Subcutaneous adipose tissue (tissue), 4 donors: Measurements from ENCODE around the gene EIF3I. TPM values are rescaled to one million over a fixed set of nuclear protein-coding genes. Genes with fewer than 3 reads are reported as not detected.

Source experiments
- CTCF ChIP-seq: fragments of 450-650 bp; IDR thresholded peaks from one replicate; pipeline ENCODE4 v1.5.1; 2016; ENCODE audit warnings: low read depth, mild to moderate bottlenecking, control low read depth, antibody characterized with exemption, moderate library complexity
- small RNA-seq: library from RNA; depleted of rRNA; stranded (forward); fragments of <200 nt; gene quantifications from one replicate; pipeline ENCODE3, GENCODE V24; 2016
- total RNA-seq, 4 donors: library from RNA; depleted of rRNA; stranded (reverse); fragments of >200 nt; gene quantifications; one replicate each; pipeline ENCODE4 v1.1.0, GENCODE V29; 2016

The EIF3I gene
- total RNA-seq, 4 donors from 2014 or later = 137 to 166 (median 147) TPM

GRCh38 chr1:32274646-32275340 lies 52.6 kb downstream of the EIF3I start:
- no peak for TF ChIP-seq CTCF

GRCh38 chr1:32275424-32275823 lies 53.2 kb downstream of the EIF3I start:
- no peak for TF ChIP-seq CTCF

GRCh38 chr1:32276032-32276782 lies 54.0 kb downstream of the EIF3I start:
- no peak for TF ChIP-seq CTCF

Small RNA genes lying within 50 kb of the gene (small RNA-seq; reads per million reads assigned to genes)
- gene RF00017 = not detected

Other genes with a start within 250 kb of the EIF3I start
- gene KHDRBS1, start 208.5 kb upstream of the EIF3I start, total RNA-seq = 10 to 100 TPM; 56.4 to 92.9 (median 63.2) TPM
- gene TMEM39B, start 149.5 kb upstream of the EIF3I start, total RNA-seq = 1 to 10 TPM; 1.8 to 6.8 (median 4.7) TPM
- 10 to 100 TPM; 31.4 to 41.6 (median 33.7) TPM for gene KPNA6, start 114.4 kb upstream of the EIF3I start, total RNA-seq
- gene TXLNA, start 42.7 kb upstream of the EIF3I start, total RNA-seq = 10 to 100 TPM; 28.4 to 40.5 (median 36.9) TPM
- 1 to 10 TPM in 2 of 4 donors, under 1 TPM in 1, not detected in 1; 0.75 to 2.7 (median 2.2) TPM for gene CCDC28B, start 21.8 kb upstream of the EIF3I start, total RNA-seq
- 1 to 10 TPM in 2 of 4 donors, under 1 TPM in 1, not detected in 1; 0.85 to 1.5 (median 1.1) TPM for gene IQCC, start 16.7 kb upstream of the EIF3I start, total RNA-seq
- not detected for gene DCDC2B, start 13.3 kb upstream of the EIF3I start, total RNA-seq
- gene TMEM234, start 54 bp upstream of the EIF3I start, total RNA-seq = 10 to 100 TPM in 1 of 4 donors, 1 to 10 TPM in 3; 7.0 to 18.6 (median 9.4) TPM
- gene FAM167B, start 24.8 kb downstream of the EIF3I start, total RNA-seq = 1 to 10 TPM in 2 of 4 donors, under 1 TPM in 2; 0.85 to 5.5 (median 1.1) TPM
- gene LCK, start 28.9 kb downstream of the EIF3I start, total RNA-seq = 1 to 10 TPM in 2 of 4 donors, under 1 TPM in 2; 0.38 to 3.6 (median 1.6) TPM
- 10 to 100 TPM; 28.6 to 35.0 (median 31.1) TPM for gene HDAC1, start 69.7 kb downstream of the EIF3I start, total RNA-seq
- 10 to 100 TPM in 1 of 4 donors, 1 to 10 TPM in 3; 4.2 to 10.3 (median 7.4) TPM for gene MARCKSL1, start 113.8 kb downstream of the EIF3I start, total RNA-seq
- gene FAM229A, start 140.1 kb downstream of the EIF3I start, total RNA-seq = 10 to 100 TPM in 1 of 4 donors, 1 to 10 TPM in 3; 2.0 to 19.2 (median 6.9) TPM
- gene TSSK3, start 140.1 kb downstream of the EIF3I start, total RNA-seq = 1 to 10 TPM in 2 of 4 donors, under 1 TPM in 1, not detected in 1; 0.51 to 2.9 (median 1.1) TPM
- gene BSDC1, start 172.0 kb downstream of the EIF3I start, total RNA-seq = 10 to 100 TPM; 49.4 to 92.1 (median 71.9) TPM
- gene ZBTB8B, start 242.7 kb downstream of the EIF3I start, total RNA-seq = under 1 TPM in 1 of 4 donors, not detected in 3; under 0.01 TPM